GM21447 (cell line): Measurements from ENCODE around the gene SLC38A2.

Experiments
- ATAC-seq: cut with Tn5 transposase; IDR thresholded peaks from one replicate; pipeline ENCODE4 v1.9.1; 2021; ENCODE audit not compliant: unreplicated experiment

SLC38A2 gene

DNA sequence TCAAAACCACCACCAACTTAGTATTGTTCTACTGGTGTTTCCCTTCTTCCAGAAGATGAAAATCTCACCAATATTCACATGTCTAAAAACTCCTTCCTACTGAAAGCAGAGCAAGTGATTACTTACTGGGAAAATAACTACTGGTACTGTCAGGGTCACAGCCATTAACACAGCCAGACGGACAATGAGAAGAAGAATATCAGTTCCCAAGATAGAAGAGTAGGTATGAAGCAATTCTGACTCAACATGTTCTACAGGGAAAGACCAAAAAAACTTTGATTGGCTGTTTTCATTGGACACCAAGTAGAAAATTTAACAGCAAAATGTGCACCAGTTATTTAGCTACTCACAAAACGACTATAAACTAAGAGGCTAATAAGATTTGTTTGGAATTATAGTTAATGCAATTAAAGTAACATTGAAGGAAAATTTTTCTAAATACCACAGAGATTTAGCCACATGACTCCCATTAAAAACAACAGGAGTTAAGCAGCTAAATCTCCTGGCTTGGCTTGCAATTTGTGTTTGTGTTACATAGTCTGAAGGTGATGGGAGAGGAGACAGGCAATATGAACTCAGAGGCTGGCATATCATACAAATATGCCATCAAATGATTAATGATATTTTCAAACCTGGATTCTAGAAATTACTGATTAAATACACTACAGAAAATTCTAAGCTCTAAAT, 9.5 kb downstream of the SLC38A2 start:
- ATAC-seq: no peak

DNA sequence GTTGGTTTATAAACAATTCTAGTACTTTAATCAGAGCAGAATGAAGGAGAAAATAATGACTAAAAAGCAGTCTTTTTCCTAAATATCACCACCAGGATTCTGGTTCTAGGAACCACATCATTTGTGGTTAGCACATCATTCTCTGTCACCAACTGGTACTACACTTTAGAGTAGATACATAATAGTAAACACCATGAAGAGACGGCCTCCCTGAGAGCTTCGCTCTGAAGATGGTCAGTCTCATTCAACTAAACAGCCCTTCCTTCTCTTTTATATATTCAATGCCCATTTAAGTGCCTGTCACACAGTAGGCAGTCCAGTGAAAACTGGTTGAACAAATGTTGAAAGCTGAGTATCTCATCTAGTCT, 10.9 kb downstream of the SLC38A2 start:
- no peak for ATAC-seq

- ATAC-seq: peak; percentile 76
These were observed 11.5 kb downstream of the SLC38A2 start for GRCh38 chr12:46360908-46361666.

GRCh38 chr12:46360370-46360769, 12.2 kb downstream of the SLC38A2 start:
- no peak for ATAC-seq

- no peak for ATAC-seq
These were observed 12.8 kb downstream of the SLC38A2 start for GRCh38 chr12:46359667-46360280.

GRCh38 chr12:46358791-46359666, 13.5 kb downstream of the SLC38A2 start:
- no peak for ATAC-seq

- ATAC-seq: no peak
These were observed 14.3 kb downstream of the SLC38A2 start for GRCh38 chr12:46358325-46358700.

DNA sequence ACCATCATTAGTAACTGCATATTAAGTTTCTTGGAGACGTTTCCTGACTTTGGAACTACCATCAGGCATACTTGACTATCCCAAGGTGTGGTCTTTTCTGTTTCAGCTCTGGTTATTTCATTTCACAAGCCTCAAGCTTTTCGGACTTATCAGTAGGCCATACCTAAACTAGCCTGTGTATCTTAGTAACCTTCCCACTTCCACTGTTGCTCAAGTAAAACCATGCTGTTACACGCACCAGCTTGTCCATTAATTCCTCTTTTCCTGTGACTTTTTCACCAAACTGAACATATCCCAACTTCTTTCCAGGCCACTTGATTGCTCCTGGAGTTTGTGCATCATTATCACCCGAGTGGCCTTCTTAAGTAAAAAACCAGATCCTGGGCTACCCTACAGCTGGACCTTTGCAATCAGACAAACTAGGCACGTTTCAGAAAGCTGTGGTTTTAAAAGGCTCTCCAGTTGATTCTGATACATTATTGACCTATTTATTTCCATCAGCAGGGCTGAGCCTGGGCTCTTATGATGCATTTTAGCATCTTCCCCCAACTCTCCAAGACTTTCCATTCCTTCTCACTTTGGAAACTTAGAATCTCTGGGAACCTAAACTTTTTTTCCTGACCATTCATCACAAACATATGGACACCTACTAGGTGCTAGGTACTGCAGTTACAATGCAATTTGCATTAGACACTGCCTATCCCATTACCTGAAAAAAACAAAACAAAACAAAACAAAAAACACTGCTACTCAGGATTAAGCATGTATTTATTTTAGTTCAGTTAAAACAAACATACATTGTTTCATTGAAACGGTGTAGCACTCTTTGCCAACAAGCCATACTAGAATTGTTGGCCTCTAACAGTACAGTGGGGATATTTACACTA, 14.9 kb downstream of the SLC38A2 start:
- no peak for ATAC-seq

DNA sequence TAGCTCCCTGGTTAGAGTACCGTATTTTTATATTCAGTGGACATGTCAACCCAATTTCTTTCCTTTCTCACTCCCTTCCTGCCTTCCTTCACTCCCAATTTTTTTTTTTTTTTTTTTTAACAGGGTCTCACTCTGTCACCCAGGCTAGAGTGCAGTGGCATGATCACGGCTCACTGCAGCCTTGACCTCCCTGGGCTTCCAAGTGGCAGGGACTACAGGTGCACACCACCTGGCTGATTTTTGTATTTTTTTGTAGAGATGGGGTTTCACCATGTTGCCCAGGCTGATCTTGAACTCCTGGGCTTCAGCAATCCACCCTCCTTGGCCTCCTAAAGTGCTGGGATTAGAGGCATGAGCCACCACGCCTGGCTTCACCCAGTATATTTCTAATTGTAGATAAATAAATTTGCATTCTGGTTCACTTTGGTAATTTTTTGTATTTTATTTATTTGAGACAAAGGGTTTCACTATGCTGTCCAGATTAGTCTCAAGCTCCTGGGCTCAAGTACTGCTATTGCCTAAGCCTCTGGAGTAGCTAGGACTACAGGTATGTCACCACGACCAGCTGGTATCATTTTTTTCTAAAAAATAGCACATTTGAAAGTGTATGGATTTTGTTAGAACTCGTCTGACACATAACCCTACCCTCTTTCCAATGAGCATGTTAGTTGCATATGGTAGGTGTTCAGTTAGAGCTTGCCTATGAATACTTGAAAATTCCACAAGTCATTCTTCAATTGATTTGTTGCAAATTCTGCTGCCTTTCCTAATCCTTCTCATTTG, 15.7 kb downstream of the SLC38A2 start:
- no peak for ATAC-seq

DNA sequence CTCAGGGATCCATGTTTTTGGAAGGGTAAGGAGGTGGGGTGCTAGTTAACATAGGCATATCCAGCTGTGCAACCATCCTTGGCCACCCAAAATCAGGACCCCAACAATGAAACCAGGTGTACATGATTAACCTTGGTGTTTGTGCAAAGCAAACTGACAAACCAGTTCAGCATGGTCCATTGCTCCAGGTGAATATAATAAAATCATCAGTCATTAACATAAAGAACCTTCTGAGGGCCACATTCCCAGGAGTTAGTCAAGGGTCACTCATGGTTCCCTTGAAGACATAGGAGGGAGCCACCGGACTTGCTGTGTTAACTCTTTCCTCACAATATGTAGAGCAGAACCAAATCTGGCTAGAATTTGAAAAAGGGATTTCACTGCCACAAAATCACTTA, 17.8 kb downstream of the SLC38A2 start:
- no peak for ATAC-seq

- no peak for ATAC-seq
These were observed 18.3 kb downstream of the SLC38A2 start for GRCh38 chr12:46354111-46354801.

- ATAC-seq: no peak
These were observed 20.5 kb downstream of the SLC38A2 start for GRCh38 chr12:46351886-46352650.

DNA sequence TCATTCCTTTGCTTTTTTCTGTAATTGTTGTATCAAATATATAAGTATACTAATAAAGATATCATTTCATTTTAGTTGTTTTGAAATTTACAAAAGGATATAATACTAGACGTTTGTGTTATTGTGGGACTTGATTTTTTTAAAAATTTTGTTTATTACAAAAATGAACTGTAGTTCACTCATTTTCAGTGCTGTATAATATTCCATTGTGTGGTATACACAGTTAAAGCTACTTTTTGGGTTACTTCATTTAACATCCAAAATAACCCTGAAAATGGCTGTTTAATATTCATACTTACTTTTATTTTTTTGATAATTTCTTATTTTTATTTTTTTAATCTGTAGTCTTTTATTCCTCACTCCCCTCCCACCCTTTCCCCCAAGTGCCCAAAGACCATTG, 21.4 kb downstream of the SLC38A2 start:
- no peak for ATAC-seq

DNA sequence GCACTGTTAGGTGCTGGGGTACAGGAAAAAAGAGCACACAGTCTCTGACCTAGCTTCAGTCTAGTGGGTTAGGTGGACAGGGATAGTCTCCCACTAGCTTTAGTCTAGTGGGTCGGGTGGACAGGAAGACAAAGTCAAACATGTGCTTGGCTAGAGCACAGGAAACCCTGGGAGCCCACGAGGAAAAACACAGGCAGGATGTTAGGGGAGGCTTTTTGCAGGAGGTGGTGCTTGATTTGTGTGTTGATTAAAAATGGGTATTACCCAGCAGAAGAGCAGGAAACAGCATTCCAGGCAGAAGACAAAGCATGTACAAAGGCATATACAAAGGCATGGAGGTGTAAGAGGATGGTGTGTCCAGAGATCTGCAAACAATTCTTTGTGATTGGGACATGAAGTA, 23.3 kb downstream of the SLC38A2 start:
- ATAC-seq: no peak

DNA sequence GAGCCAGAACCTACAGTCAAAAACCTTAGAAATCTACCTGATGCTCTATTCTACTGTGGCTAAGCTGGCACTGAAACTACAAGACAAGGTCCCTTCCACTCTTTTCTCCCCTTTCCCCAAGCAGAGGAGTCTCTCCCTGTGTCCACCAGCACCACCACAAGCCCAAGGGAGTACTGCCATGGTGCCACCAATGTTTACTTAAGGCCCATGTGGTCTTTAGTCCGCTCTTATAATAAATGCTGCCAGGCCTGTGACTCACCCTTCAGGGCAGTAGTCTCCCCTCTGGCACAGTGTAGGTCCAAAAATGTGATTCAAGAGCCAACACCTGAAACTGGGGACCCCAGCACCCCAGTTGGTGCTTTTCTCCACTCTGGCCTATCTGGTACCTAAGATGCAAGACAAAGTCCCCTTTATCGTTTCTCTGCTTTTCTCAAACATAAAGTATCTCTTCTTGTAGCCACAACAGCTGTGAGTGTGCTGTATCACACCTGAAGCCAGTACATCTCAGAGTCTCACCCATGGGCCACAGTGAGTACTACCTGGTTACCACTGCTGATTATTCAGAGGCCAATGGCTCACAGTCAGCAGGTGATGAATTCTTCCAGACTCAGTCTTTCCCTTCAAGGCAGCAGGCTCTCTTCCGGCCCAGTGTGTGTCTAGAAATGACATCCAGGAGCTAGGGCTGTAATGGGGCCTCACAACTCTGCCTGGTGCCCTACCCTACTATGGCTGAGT, 29.3 kb downstream of the SLC38A2 start:
- no peak for ATAC-seq

DNA sequence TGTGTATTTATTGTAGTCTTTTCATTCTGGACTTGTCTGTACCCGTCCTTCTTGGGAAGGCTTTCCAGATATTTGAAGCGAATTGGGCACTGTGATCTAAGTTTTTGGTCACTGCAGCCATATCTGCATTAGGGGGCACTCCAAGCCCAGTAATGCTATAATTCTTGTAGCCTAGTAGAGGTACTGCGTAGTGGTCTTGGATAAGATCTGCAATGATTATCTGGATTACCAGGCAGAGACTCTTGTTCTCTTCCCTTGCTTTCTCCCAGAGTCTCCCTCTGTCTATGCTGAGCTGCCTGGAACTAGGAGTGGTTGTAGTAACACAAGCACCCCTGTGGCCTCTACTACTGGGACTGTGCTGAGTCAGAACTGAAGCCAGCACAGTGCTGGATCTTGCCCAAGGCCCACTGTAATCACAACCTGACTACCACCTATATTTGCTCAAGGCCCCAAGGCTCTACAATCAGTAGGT, 30.0 kb downstream of the SLC38A2 start:
- no peak for ATAC-seq

DNA sequence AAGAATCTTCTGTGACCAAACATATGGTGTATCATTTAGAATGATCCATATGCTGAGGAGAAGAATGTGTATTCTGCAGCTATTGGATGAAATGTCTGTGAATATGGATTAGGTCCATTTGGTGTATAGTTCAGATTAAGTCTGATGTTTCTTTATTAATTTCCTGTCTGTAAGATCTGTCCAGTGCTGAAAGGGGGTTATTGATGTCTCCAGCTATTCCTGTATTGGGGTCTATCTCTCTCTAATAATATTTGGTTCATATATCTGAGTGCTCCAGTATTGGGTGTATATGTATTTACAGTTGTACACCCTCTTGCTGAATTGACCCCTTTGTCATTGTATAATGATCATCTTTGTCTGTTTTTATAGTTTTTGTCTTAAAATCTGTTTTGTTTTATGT, 33.5 kb downstream of the SLC38A2 start:
- ATAC-seq: no peak
